GM21526 (cell line): Measurements from ENCODE around the gene B4GALT7.
"Not testable (repeated sequence)": the region's sequence is repeated elsewhere in the genome, so short reads cannot be mapped to it uniquely, and the experiment has no call there.

Experiments
- ATAC-seq: cut with Tn5 transposase; IDR thresholded peaks from one replicate; pipeline ENCODE4 v1.9.1; 2021; ENCODE audit warnings: moderate library complexity; ENCODE audit not compliant: unreplicated experiment, low FRiP score

Gene B4GALT7

GRCh38 chr5:177599731-177600507 lies at the start of gene B4GALT7:
TSS of gene B4GALT7 (plus strand) at chr5:177600132. CDS start at chr5:177600211, 79 bp downstream.
- ATAC-seq = peak; percentile 78

- no peak for ATAC-seq
Observed at GRCh38 chr5:177552839-177553455, 47.0 kb upstream of the B4GALT7 start.

- peak; percentile 29 for ATAC-seq
Observed at GRCh38 chr5:177553671-177554429, 46.1 kb upstream of the B4GALT7 start.

- ATAC-seq = peak; percentile 84
Observed at GRCh38 chr5:177554474-177555111, 45.3 kb upstream of the B4GALT7 start, which contains the start of gene FAM193B. TSS of gene FAM193B (minus strand) at chr5:177554563. CDS start at chr5:177554458, 105 bp downstream.

GRCh38 chr5:177555228-177555627 lies 44.7 kb upstream of the B4GALT7 start:
- no peak for ATAC-seq

GRCh38 chr5:177555665-177556064 lies 44.3 kb upstream of the B4GALT7 start:
- ATAC-seq = no peak

GRCh38 chr5:177557041-177557647 lies 42.8 kb upstream of the B4GALT7 start:
- no peak for ATAC-seq

GRCh38 chr5:177557796-177558195 lies 42.1 kb upstream of the B4GALT7 start:
- no peak for ATAC-seq

- ATAC-seq = not testable (repeated sequence)
Observed at GRCh38 chr5:177559446-177559941, 40.4 kb upstream of the B4GALT7 start.

GRCh38 chr5:177565046-177565445 lies 34.9 kb upstream of the B4GALT7 start:
- no peak for ATAC-seq

GRCh38 chr5:177568326-177568725 lies 31.6 kb upstream of the B4GALT7 start:
- no peak for ATAC-seq

- no peak for ATAC-seq
Observed at GRCh38 chr5:177569894-177570293, 30.0 kb upstream of the B4GALT7 start.

GRCh38 chr5:177575488-177575887 lies 24.4 kb upstream of the B4GALT7 start:
- no peak for ATAC-seq

- no peak for ATAC-seq
Observed at GRCh38 chr5:177576169-177576568, 23.8 kb upstream of the B4GALT7 start.

GRCh38 chr5:177578316-177578715 lies 21.6 kb upstream of the B4GALT7 start:
- ATAC-seq = no peak

GRCh38 chr5:177588413-177588909 lies 11.5 kb upstream of the B4GALT7 start:
- ATAC-seq = no peak

GRCh38 chr5:177590406-177590805 lies 9.5 kb upstream of the B4GALT7 start:
- no peak for ATAC-seq

GRCh38 chr5:177591690-177592009 lies 8.3 kb upstream of the B4GALT7 start:
- ATAC-seq = no peak

- ATAC-seq = peak; percentile 84
Observed at GRCh38 chr5:177592010-177592834, 7.7 kb upstream of the B4GALT7 start, which contains the start of gene TMED9. TSS of gene TMED9 (plus strand) at chr5:177592203. CDS start at chr5:177592215, 12 bp downstream.
